Gastrocnemius medialis (tissue), 4 donors: ENCODE measurements around the gene MGST3.

Experiments
- CTCF ChIP-seq, 5 experiments: fragments of 450-650 bp in 3 of 5; fragments of 200-600 bp in 2 of 5; sonication (generic) in 2 of 5; IDR thresholded peaks in 4 of 5; conservative IDR thresholded peaks in 1 of 5; 1 replicate in 4 of 5; 2 replicates in 1 of 5; pipeline ENCODE4 v1.5.1; 2016 to 2019; ENCODE audit warnings: antibody characterized with exemption in 5 of 5, mild to moderate bottlenecking in 3 of 5, moderate library complexity in 3 of 5
- POLR2A ChIP-seq, 2 donors: fragments of 450-650 bp; IDR thresholded peaks; one replicate each; pipeline ENCODE4 v1.6.1; 2017; ENCODE audit warnings: antibody characterized with exemption in 2 of 2, mild to moderate bottlenecking in 2 of 2, moderate library complexity in 2 of 2

GRCh38 chr1:165634154-165634921, 3.3 kb downstream of the MGST3 start:
- TF ChIP-seq CTCF (IDR thresholded peaks at IDR 0.05 in 4 of 5, conservative IDR thresholded peaks at IDR 0.05 in 1 of 5) (no peak), POLR2A (IDR thresholded peaks at IDR 0.05) (no peak)
